ENCODE measurements around the gene PNPLA2.

PNPLA2 gene

DNA sequence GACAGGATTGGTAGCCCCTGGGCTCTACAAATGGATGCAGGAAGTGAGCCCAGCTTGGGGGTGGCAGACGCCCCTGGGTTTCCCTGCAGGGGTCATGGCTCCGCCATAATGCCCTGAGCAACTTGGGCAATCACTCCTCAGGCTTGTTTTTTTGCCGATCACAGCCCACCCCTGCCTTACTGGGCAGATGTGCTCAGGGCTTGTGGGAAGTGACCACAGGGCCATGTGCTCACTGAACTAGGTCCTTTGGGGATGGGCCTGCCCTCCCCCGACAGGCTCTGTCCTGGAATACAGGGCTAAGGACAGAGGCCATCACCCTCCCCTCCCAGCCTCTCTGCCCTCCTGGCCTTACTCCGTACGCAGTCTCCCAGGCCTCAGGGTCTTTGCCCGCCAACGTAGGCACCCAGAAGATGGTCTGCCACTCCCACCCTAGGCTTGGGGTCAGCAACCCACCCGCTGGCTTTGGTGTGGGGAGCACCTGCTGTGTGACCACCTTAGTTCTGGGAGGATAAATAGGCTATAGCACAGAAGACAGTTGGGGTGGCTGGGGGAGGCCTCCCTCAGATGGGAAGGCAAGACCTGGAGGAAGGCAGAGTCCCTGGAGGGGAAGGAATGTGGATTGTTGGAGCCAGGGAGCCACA lies 5.1 kb upstream of the PNPLA2 start:
- in situ Hi-C loops (cut with MboI; ENCODE audit: low sequenced_read_pairs) = no loop called here

DNA sequence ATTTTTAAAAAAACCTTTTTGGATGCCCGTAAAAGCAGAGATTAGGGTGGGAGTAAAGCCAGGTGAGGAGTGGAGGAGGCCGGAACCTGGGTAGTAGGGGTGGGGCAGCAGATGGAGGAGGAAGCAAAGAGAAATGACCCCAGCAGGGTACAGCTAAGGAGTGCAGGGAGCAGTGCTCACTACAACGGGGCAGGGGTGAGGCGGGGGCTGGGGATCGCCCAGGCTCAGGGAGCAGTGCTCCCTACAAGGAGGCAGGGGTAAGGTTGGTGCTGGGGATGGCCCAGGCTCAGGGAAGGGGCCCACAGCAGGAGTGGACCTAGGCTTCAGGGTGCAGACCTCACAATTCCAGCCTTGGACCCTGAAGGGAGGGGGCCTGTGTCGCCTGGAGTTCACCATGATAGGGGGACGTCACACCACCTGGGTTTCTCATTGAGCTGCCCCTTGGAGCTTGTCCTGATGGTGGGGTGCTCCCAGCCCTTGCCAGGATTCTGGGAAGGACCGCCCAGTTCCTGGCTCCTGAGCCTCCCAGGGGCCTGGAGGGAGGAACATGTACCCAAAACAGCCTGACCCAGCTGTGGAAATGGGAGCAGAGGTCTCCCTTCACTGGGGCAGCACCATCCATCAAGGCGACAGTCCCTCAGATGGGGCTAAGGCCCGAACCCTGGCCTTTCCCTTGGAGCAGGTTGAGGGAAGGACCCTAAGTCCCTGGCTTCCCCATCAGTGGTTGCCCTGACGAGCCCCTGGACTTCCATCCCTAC lies 2.9 kb upstream of the PNPLA2 start:
- in situ Hi-C loops (cut with MboI; ENCODE audit: low sequenced_read_pairs) = no loop called here

DNA sequence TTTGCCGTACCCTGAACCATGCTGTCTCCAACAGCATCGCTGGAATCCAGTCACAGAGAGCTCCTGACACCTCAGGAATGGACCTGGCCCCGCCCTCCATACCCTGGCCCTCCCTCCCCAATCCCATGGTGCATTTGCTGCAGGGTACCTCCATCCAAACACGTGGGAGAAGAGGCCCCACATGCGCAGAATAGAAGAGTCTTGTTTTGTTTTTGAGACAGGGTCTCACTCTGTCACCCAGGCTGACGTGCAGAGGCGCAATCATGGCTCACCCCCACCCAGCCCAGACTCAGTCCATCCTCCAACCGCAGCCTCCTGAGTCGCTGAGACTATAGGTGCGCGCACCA lies 2.3 kb upstream of the PNPLA2 start:
- in situ Hi-C loops (cut with MboI; ENCODE audit: low sequenced_read_pairs) = no loop called here

DNA sequence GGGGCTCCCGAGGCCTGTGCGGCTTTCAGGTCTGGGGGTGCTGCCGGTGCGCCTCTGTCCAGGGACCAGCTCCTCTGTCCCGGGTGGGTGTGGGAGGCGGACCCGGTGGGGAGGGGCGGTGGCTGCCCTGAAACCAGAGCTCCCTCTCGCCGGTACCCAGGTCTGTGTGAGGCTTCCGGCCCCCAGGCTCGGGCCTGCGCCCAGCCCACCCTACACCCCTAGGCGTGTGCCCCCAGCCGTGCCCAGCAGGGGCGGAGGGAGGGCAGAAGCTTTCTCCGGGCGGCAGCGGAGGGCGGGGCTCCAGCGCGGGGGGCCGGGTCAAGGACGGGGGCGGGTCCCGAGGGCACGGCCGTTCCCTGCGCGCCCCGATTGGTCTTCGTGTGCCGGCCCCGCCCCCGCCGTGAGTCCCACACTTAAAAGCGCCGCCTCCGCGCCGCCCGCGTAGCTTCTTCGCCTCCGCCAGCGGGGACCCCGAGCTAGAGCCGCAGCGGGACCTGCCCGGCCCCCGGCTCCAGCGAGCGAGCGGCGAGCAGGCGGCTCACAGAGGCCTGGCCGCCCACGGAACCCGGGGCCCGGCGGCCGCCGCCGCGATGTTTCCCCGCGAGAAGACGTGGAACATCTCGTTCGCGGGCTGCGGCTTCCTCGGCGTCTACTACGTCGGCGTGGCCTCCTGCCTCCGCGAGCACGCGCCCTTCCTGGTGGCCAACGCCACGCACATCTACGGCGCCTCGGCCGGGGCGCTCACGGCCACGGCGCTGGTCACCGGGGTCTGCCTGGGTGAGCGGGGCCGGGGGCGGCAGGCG lies 616 bp downstream of the PNPLA2 start:
- in situ Hi-C loops (cut with MboI; ENCODE audit: low sequenced_read_pairs) = no loop called here

DNA sequence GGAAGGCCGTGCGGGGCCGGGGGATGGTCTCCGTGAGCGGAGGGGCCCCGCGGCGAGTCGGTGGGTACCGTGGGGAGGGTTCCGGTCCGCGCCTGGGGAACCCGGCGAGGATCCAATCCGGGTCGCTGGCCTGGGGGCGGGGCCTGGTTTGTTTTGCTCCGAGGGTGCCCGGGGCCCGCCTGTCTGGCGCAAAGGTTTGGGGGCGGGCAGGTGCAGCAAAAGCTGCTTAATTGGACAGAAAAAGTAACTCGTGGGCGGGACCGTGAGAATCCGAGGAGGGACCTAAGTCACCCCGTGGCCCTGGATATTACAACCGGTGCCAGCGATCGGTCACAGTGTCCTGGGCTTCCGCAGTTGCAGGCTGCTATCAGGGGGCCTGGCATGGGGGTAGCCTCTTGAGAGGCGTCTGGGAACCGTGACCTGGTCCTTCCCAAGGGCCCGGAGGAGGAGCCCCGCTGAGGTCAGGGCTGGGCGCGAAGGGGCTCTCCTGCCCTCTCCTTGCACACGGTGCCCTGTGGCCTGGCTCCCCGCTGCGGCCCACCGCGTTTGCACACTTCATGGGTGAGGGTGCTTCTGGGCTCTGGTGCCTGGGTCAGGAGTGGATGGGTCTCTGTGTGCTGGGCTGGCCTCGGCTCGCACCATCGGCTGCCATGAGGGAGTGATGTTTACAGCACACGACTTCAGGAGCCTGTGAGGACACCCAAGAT lies 1.4 kb downstream of the PNPLA2 start:
- in situ Hi-C loops (cut with MboI; ENCODE audit: low sequenced_read_pairs) = no loop called here

DNA sequence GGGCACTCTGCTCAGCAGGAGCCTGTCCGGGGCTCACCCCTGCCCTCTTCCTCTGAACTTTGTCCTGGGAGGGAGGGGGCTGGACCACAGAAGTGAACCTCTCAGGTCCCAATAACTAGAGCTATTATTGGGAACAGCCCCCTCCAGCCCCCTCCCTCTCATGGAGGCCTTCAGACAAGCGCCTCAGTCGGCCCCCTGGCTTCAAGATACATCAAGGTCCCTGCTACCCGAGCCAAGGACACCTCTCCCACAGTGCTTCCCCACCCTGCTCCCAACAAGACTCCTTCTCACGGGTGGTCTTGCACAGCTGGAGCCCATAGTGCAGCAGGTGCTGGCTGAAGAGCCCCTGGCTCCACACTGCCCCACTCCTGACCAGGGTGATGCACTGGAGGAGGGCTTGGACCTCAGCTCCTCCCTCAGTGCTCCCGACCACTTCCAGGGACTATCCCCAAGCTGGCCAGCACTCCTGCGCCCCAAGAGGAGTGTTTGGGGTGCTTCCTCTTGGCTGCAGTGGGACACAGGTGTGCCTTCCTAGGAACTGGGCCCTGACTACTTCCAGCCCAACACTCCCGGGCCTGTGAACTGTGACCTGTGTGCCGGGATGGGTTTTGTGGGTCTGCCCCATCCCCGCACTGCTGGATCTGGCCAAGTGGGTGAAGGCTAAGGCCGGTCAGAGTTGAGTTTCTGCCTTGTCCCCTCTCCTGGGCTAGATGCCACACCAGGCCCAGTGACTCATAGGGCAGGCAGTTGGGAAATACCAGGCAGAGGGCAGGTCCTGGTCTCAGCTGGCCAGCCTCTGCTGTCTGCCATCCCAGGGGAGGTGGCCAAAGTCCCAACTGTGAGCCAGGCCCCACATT lies 2.2 kb downstream of the PNPLA2 start:
- in situ Hi-C loops (cut with MboI; ENCODE audit: low sequenced_read_pairs) = no loop called here

DNA sequence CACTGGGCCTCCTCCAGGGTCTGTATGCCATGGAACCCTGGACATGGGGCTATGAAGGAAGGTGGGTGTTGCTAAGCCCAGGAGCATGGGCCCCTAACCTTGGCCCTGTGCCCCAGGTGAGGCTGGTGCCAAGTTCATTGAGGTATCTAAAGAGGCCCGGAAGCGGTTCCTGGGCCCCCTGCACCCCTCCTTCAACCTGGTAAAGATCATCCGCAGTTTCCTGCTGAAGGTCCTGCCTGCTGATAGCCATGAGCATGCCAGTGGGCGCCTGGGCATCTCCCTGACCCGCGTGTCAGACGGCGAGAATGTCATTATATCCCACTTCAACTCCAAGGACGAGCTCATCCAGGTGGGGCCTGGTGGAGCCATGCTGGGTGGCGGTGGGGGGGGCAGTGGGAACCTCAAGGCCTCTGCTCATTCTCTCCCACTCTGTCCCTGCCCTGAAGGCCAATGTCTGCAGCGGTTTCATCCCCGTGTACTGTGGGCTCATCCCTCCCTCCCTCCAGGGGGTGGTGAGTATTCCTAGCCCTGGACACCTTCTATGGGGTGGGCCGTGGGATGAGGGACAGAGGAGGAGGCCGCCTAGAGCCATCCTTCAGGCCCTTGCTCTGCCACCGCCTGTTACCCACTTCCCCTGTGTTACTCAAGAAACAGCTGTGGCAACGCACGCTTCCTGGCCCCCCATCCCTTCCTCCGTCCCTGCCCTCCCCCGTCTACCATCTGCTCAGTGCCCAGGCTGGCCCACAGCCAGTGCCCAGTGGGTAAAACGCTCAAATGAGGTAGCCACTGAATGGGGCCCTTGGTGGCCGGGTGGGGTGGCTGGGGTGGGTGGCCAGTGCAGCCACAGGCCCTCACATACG lies 3.0 kb downstream of the PNPLA2 start:
- in situ Hi-C loops (cut with MboI; ENCODE audit: low sequenced_read_pairs) = no loop called here

DNA sequence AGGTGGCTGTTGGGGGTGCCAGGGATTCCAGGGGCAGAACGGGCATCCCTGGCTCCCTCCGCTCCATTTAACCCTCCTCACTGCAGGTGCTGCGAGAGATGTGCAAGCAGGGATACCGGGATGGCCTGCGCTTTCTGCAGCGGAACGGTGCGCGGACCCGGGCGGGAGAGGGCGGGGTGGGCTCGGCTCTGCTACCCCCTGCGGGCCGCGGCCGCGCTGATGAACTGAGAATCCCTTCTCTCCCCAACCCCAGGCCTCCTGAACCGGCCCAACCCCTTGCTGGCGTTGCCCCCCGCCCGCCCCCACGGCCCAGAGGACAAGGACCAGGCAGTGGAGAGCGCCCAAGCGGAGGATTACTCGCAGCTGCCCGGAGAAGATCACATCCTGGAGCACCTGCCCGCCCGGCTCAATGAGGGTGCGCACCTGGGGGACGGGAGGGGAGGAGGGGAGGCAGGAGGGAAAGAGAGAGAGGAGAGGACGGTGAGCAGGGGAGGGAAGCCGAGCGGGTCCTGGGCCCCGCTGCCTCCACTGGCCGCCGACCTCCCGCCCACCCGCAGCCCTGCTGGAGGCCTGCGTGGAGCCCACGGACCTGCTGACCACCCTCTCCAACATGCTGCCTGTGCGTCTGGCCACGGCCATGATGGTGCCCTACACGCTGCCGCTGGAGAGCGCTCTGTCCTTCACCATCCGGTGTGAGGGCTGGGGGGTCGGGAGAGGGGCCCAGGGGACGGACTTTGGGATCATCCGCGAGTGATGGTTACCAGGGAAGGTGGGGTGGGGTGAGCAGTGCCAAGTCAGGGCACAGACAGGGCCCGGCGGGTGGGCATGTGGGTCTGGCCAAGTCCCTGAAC lies 5.0 kb downstream of the PNPLA2 start:
- in situ Hi-C loops (cut with MboI; ENCODE audit: low sequenced_read_pairs) = no loop called here

DNA sequence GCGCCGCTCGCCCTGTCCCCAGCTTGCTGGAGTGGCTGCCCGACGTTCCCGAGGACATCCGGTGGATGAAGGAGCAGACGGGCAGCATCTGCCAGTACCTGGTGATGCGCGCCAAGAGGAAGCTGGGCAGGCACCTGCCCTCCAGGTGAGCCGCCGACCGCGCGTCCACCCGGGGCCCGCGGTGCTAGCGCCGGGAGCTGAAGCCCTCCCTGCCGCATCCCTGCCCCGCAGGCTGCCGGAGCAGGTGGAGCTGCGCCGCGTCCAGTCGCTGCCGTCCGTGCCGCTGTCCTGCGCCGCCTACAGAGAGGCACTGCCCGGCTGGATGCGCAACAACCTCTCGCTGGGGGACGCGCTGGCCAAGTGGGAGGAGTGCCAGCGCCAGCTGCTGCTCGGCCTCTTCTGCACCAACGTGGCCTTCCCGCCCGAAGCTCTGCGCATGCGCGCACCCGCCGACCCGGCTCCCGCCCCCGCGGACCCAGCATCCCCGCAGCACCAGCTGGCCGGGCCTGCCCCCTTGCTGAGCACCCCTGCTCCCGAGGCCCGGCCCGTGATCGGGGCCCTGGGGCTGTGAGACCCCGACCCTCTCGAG lies 5.7 kb downstream of the PNPLA2 start:
- in situ Hi-C loops (cut with MboI; ENCODE audit: low sequenced_read_pairs) = no loop called here

DNA sequence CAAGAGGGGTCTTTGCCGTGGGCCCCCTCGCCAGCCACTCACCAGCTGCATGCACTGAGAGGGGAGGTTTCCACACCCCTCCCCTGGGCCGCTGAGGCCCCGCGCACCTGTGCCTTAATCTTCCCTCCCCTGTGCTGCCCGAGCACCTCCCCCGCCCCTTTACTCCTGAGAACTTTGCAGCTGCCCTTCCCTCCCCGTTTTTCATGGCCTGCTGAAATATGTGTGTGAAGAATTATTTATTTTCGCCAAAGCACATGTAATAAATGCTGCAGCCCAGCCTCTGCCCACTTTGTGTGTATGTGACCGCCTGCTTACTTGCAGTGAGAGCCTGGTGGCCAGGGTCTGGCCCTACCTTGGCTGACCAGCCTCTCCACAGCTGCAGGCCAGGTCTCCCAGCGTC lies 6.2 kb downstream of the PNPLA2 start:
- in situ Hi-C loops (cut with MboI; ENCODE audit: low sequenced_read_pairs) = no loop called here

DNA sequence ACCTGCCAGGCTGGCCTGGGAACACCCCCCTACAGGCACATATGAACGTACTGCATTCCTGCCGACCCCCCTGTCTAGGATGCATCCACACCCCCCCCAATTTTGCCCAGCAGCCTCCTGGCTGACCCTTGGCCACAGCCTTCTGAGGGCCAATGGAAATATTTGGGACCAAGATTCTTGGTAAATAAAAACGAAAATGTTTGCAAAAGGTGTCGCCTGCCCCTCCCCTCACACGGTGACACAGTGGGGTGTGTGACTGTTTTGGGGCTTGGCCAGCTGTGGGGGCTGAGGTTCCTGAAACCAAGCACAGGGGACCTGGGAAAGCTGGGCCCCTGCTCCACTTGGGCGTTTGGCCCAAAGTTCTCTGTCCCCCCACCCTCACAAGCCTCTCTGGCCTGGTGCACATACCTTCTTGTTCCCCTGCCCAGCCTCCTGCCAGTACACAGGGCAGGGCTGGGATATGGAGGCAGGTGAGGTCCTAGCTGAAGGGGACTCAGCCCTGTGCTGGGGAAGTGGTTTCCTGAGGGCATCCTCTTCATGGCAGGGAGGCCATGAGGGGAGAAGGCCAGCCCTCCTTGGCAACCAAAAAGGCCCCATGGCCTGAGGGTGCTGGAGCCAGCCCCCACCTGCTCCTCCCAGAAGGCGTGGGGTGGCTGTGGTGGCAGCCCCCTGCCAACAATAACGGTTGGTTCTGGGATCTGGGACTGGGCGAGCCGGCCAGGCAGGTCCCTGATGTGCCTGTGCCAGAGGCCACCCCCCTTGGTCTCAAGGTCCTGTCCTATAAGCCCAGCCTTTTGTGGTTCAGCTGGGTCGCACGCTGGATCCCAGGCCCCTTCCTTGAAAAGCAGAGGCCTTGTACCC lies 6.9 kb downstream of the PNPLA2 start:
- in situ Hi-C loops (cut with MboI; ENCODE audit: low sequenced_read_pairs) = no loop called here

DNA sequence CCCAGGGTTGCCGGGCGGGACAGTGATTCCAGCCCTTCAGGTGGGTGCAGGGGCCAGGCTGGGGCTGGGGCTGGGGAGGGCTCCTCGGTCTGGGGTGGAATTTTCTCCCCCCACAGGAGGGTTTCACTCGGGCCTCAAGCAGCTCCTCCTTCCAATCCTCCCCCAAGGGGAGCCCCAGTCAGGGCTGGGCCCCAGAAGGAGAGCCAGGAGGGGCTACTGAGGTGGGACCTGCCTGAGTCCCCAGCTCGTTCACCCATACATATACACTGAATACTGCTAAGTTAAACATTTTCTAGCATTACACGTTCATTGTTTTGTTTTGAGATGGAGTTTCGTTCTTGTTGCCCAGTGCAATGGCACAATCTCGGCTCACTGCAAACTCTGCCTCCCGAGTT lies 7.5 kb downstream of the PNPLA2 start:
- in situ Hi-C loops (cut with MboI; ENCODE audit: low sequenced_read_pairs) = no loop called here

DNA sequence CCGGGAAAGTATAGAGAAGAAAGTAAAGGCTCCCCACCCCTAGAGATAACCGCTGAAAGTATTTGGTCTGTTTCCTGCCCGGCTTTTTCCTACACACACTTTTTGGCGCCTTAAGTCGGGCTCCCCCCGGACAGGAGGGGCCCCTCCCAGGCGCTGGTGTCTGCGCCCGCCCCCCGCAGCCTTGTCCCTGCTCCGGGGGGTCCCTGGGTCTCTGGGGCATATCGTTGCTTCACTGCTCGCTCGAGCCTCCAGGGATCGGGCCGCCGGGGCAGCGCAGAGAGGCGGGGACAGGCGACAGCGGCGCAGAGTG lies 8.1 kb downstream of the PNPLA2 start:
- in situ Hi-C loops (cut with MboI; ENCODE audit: low sequenced_read_pairs) = no loop called here

DNA sequence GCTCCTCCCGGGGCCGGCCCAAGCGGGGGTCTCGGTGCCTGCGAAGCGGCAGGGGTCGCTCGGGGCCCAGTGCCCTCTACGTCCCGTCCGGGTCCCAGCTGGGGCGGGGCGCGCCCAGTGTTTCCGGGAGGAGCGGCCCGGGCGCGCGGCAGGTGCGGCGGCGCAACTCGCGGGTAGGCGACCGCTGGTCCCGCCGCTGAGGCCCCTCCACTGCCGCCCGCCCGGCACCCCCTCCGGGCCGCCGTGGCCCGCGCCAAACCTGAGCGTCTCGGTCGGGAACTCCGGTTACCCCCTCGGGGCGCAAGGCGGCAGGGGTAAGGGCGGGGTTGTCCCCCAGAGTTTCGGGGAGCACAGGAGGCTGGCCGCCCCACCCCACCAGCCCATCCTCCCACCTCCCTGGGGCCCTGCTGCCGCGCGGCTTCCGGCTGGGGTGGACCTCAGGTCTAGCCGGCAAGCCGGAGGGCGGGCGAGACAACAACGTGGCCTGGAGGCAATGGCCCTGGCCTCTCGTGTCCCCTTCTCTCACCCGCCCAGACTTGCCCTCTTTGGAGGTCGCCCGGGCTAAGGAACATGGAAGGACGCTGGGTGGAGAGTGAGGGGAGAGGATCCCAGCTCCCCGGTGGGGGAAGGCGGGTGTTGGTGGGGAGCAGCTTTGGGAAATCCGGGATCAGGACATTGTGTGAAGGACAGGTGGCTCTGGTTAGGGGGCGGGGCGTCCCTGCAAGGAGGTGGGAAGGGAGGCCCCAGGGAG lies 8.6 kb downstream of the PNPLA2 start:
- in situ Hi-C loops (cut with MboI; ENCODE audit: low sequenced_read_pairs) = no loop called here

DNA sequence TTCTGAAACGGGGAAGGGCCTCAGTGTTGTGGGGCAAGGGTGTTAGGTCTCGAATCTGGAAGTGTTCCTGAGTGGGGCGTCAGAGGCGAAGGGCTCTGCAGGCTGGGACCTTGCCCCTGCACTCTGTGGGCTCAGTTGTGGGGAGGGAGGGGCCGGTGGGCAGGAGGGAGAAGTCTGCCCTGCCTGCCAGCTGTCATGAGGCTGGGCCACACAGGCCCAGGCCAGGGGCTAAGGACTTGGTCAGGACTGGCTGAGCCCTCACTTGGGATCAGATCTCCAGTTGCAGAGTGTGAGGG lies 9.1 kb downstream of the PNPLA2 start, which contains the start of gene CRACR2B:
Gene CRACR2B (plus strand): TSS at position 23 of the 296 bp plus-strand sequence. CDS start 689 bp downstream, outside the sequence.
- in situ Hi-C loops (cut with MboI; ENCODE audit: low sequenced_read_pairs) = no loop called here

DNA sequence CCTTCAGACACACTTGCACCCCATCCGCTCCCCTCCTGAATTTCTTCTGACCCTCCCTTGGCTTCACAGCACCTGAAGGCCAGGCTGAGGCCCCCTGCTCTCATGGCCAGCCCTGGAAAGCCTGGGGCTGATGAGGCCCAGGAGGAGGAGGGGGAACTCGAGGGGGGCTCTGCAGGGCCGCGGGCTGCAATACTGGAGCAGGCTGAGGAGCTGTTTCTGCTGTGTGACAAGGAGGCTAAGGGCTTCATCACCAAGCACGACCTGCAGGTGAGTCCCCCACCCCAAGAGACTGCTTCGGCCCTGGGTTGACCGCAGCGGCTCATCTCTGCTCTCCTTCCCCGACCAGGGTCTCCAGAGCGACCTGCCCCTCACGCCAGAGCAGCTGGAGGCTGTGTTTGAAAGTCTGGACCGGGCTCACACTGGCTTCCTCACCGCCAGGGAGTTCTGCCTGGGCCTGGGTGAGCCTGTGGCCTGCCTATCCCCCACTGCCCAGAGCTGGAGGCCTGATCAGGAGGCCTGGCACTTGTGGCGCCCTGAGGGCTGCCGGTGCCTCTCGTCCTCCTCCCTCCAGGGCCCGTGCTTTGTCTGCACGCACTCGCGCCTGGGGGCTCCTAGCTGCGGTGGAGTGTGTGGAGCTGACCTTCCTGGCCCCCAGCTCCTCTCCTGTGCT lies 9.9 kb downstream of the PNPLA2 start:
- in situ Hi-C loops (cut with MboI; ENCODE audit: low sequenced_read_pairs) = no loop called here
